Gastrocnemius medialis (tissue), 4 donors: Measurements from ENCODE around the gene FGF19.

ENCODE experiments used
- CTCF ChIP-seq, 5 experiments: fragments of 450-650 bp in 3 of 5; fragments of 200-600 bp in 2 of 5; sonication (generic) in 2 of 5; IDR thresholded peaks in 4 of 5; conservative IDR thresholded peaks in 1 of 5; 1 replicate in 4 of 5; 2 replicates in 1 of 5; pipeline ENCODE4 v1.5.1; 2016 to 2019; ENCODE audit warnings: antibody characterized with exemption in 5 of 5, mild to moderate bottlenecking in 3 of 5, moderate library complexity in 3 of 5
- POLR2A ChIP-seq, 2 donors: fragments of 450-650 bp; IDR thresholded peaks; one replicate each; pipeline ENCODE4 v1.6.1; 2017; ENCODE audit warnings: antibody characterized with exemption in 2 of 2, mild to moderate bottlenecking in 2 of 2, moderate library complexity in 2 of 2

- TF ChIP-seq CTCF (IDR thresholded peaks at IDR 0.05 in 4 of 5, conservative IDR thresholded peaks at IDR 0.05 in 1 of 5) (no peak), POLR2A (IDR thresholded peaks at IDR 0.05) (no peak)
These were observed 34.3 kb downstream of the FGF19 start for GRCh38 chr11:69669486-69669885.
